GM21447 (cell line): ENCODE measurements around the gene RIBC2.
"Not testable (repeated sequence)": the region's sequence is repeated elsewhere in the genome, so short reads cannot be mapped to it uniquely, and the experiment has no call there.

Experiments
- ATAC-seq: cut with Tn5 transposase; IDR thresholded peaks from one replicate; pipeline ENCODE4 v1.9.1; 2021; ENCODE audit not compliant: unreplicated experiment

The RIBC2 gene

GRCh38 chr22:45448431-45448830 lies 34.9 kb downstream of the RIBC2 start:
- no peak for ATAC-seq

- not testable (repeated sequence) for ATAC-seq
Observed at GRCh38 chr22:45449442-45449841, 35.9 kb downstream of the RIBC2 start.

DNA sequence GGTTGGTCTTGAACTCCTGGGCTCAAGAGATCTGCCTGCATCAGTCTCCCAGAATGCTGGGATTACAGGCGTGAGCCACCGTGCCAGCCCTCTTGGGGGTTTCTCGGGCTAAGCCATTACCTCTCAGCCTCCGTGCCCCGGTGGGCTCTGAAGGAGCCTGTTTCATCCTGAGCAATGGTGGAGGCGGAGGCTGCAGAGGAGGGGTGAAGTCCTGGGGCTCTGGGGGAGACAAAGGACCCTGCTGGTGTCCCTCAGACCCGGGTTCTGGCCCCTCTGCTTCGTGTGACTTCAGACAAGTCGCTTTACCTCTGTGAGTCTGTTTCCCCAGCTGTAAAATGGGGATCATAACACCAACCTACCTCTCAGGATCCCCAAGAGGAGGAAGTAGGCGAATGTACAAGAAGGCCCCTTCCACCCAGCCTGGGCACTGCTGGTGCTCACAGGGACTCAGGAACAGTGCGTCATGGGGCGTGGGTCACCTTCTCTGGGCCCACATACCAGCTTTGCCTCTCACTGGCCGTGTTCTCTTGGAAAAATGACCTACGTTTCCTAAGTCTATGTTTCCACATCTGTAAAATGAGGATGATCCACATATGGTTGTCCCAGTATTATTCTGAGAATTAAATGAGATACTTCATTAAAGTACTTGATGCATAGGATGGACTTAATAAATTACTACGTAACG lies 36.8 kb downstream of the RIBC2 start:
- no peak for ATAC-seq

DNA sequence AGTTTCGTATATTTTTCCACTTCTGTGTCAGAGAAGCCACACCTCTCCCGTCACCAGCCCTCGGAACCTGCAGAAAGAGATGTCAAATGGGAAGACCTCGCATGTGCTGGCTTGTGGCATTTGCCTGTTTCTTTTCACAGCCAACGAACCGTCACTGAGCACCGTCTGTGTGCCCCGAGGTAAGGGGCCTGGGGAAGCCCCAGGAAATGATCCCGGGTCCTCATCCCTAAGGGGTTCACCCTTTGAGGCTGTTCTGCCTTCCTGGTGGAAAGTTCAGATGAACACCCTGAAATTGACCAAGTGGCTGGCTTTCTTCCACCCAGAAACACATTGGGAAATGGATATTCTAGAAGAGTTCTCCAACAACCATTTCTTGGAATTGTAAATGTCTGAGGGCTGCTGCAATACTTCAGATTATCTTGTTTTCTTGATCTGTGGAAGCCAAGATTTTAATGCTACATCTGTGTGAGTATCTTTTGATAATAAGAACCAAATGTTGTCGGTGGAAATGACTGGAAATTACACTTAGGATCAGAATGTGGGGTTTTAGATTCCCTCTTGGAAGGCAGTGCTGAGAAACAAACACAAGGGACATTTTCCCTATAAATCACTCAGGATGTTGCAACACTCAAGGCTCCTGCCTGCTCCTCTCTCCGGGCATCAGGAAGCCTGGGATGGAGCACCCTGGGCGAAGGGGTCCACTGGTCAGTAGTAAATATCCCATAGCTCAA lies 37.6 kb downstream of the RIBC2 start:
- ATAC-seq: no peak

DNA sequence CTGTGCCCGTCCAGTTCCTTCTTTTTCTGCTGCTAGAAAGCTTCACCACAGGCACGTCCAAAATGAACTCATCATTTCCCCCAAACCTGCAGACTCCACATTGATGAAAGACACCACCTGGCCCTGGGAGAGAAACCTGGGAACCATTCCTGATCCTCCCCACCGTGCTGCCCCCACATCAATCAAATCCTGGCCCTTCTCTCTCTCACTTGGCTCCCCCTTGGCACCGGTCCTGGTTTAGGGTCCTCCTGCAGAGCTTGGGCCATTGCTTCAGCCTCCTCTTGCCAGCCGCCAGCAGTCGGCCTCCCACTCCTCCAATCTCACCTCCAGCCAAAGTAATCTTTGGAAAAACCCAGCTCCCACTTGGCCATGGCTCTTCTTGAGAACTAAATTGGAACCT lies 38.5 kb downstream of the RIBC2 start:
- ATAC-seq: no peak

DNA sequence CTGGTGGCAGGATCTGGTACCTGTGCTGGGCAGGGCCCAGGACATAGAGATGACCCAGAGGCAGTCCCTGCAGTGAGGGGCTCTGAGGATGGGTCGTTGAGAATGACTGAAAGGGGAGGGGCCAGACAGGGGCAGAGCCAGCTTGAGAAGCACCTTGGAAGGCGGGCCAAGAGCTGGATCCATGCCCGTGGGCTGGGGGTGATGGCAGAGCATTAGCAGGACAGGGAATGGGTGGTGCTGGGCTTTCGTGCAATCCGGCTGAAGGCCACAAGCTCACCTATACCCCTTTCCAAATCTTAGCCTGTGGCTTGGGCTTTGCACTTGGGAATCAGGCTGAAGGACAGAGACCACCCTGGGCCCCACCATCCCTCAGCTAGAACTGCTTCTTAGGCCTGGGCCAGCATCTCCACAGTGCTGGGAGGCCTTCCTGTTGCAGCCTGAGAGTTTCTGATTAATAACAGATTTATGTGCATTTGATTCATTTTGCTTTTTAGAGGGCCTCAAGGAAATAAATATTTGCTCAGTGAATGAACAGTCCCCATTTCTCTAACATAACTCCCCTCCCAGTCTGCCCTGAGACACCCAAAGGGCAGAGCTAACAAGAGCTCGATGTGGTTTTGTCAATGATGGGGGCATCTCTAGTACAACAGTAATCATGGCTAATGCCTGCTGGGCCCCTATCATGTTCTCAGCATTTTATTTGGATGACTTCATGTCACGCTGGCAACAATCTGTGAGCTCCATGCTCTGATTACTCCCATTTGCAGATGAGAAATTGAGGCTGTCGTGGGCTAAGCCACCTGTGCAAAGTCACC lies 39.3 kb downstream of the RIBC2 start:
- no peak for ATAC-seq

GRCh38 chr22:45453764-45454163 lies 40.3 kb downstream of the RIBC2 start:
- no peak for ATAC-seq

GRCh38 chr22:45454275-45454674 lies 40.8 kb downstream of the RIBC2 start:
- no peak for ATAC-seq

DNA sequence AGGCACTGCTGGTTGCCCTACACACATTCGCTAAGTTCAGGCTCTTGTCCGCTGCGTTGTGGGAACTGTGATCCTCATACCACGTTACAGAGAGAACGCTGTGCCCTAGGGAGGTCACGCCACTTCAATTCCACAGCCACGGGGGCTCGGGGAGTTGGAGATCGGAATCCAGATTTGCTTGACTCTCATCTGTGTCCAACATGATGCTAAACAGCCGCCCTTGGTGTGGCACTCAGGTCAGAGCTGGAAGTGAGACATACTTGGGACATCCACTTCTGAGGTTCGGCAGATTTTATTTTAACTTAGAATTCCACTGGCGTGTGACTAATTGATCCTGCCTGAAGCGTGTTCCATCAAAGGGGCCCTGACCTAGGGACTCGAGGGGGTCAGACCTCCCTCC lies 41.7 kb downstream of the RIBC2 start:
- no peak for ATAC-seq

- no peak for ATAC-seq
Observed at GRCh38 chr22:45455621-45456020, 42.1 kb downstream of the RIBC2 start.

DNA sequence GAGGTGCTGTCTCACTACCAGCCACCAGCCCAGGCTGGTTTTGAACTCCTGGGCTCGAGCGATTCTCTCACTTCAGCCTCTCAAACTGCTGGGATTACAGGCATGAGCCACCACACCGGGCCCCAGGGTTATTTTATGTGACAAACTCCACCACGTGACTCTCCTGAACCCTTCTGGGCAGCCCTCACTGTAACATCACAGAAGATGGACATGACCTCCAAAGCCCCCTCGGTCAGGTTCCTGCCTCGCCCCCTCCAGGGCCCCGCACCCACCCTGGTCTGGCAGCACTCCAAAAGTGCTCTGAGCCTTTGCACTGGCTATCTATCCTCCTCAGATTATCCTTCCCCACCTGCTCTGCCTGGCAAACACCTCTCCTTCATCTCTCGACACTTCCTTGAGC lies 43.3 kb downstream of the RIBC2 start:
- no peak for ATAC-seq

DNA sequence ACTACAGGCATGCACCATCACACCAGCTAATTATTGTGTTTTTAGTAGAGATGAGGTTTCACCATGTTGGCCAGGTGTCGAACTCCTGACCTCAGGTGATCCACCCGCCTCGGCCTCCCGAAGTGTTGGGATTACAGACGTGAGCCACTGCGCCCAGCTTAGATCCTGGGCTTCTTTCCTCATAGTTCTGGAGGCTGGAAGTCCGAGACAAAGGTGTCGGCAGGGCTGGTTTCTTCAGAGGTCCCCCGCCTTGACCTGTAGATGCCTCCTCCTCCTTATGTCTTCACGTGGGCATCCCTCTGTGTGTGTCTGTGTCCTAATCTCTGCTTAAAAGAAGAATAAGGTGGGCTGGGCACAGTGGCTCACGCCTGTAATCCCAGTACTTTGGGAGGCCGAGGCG lies 45.0 kb downstream of the RIBC2 start:
- ATAC-seq: no peak

DNA sequence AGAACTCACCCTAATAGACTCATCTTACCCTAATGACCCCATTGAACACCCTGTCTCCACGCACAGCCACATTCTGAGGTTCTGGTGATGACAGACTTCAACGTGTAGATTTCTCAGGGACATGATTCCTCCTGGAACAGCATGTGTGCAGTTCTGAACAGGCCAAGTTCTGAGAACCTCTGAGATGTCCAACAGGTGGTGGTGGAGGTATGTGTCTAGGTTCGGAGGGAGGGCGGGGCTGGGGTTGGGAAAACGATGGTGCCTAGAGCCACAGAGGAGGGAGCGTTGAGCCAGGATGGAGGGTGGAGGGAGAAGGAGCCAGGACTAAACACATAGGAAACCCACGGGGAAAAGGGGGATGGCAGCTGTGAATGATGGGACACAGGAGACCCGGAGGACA lies 45.7 kb downstream of the RIBC2 start:
- ATAC-seq: no peak

DNA sequence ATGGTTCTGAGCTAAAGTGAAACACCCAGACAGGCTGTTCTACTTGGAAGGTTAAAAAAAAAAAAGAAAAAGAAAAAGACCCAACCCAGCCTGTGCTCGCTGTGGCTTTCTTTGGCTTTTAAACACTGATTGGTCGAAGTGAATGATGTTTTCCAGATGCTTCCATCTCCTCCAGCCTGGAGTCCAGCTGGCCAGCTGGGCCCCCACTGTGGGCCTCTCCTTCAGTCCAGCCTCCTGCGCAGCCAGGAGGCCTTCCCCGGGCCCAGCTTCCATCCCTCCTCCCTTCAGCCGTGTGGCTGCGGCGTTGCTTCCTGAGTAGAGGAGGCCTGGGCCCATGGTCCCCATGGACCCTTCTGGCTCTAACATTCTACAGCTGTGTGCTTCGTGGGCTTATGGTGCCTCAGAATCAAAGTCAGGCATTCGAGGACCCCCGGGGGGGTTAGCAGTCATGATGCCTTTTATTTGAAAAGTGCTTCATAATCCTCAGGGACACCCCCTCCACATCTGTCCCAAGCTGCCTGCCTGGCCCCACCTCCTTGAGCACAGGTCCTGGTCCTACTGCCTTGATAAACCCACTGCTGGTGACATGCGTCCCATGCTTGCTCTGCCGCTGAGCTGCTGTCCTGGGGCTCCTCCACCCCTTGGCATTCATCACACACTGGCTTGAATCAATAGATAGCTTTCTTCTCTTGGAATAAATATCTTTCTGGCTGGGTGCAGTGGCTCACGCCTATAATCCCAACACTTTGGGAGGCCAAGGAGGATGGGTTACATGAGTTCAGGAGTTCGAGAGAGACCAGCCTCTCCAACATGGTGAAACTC lies 47.0 kb downstream of the RIBC2 start:
- no peak for ATAC-seq

DNA sequence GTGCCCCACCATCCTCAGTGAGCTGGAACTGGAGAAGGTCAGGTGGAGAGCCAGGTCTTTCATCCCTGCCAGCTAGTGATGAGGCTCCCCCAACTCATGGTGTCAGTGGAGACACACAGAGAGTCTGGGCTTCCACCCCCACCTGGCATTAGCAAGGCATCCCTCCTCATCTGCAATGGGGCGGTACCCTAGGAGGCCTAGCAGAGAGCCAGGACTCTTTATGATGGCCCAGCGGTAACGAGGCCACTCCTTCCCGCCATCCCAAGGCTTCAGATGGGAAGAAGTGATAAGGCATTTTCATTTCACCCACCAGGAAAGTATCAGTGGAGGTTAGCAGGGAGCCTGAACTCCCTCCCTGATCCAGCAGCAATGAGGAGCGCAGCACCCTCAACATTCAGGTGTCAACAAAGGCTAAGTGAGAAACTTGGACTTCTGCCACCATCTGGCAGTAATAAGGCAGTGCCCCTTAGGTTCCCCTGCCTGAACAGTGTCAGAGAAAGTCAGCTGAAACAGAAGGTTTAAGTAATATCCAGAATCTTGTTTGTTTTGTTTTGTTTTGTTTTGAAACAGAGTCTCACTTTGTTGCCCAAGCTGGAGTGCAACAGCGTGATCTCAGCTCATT lies 48.7 kb downstream of the RIBC2 start:
- ATAC-seq: no peak

- ATAC-seq: not testable (repeated sequence)
Observed at GRCh38 chr22:45463691-45464090, 50.2 kb downstream of the RIBC2 start.

DNA sequence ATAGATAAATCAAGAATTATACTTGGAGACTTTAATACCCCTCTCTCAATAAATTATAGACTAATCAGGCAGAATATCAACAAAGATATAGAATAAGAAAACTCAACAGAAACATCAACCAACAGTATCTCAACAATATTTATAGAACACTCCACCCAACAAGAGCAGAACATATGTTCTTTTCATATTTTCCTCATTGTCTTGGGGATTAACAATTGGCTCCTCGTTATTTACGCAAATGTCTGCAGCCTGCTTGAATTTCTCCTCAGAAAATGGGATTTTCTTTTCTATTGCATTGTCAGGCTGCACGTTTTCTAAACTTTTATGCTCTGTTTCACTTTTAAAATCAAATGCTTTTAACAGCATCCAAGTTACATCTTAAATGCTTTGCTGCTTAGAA lies 52.1 kb downstream of the RIBC2 start:
- no peak for ATAC-seq

- ATAC-seq: no peak
Observed at GRCh38 chr22:45468872-45469271, 55.4 kb downstream of the RIBC2 start.

- ATAC-seq: no peak
Observed at GRCh38 chr22:45469281-45470073, 56.0 kb downstream of the RIBC2 start.

GRCh38 chr22:45470871-45471270 lies 57.4 kb downstream of the RIBC2 start:
- ATAC-seq: no peak
